C4-2B (cell line): ENCODE data around the gene CCL8.

Experiments
- ZFX ChIP-seq: fragments of 450-650 bp; IDR thresholded peaks from 2 replicates; pipeline ENCODE4 v1.6.1; 2017
- TF ChIP-seq, protein P1 (sequence below): fragments of 450-650 bp; conservative IDR thresholded peaks from 2 replicates; pipeline ENCODE4 v1.5.1; 2017; ENCODE audit warnings: mild to moderate bottlenecking

DNA sequence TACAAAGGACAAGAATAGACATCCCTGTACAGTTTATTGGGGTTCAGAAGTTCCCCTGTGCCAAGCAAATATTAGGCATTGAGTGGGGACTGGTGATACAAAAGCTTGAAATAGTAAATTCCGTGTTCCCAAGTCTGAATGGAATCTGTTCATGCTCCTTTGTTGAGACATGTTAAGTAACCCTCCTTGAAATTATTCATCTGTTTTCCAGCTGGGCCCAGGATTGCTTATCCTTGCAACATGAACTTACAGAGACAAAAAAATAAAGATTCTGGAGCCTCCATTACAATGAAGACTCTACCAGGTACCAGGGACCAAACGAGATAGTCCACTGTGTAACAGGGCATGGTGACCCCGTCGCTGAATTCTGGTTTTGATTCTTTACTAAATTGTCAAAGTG, 6.1 kb upstream of the CCL8 start:
- TF ChIP-seq, protein P1, sequence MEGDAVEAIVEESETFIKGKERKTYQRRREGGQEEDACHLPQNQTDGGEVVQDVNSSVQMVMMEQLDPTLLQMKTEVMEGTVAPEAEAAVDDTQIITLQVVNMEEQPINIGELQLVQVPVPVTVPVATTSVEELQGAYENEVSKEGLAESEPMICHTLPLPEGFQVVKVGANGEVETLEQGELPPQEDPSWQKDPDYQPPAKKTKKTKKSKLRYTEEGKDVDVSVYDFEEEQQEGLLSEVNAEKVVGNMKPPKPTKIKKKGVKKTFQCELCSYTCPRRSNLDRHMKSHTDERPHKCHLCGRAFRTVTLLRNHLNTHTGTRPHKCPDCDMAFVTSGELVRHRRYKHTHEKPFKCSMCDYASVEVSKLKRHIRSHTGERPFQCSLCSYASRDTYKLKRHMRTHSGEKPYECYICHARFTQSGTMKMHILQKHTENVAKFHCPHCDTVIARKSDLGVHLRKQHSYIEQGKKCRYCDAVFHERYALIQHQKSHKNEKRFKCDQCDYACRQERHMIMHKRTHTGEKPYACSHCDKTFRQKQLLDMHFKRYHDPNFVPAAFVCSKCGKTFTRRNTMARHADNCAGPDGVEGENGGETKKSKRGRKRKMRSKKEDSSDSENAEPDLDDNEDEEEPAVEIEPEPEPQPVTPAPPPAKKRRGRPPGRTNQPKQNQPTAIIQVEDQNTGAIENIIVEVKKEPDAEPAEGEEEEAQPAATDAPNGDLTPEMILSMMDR = no peak
- no peak for TF ChIP-seq ZFX
